Endothelial cell of umbilical vein (primary cell): ENCODE measurements around the gene SCYL3. TPM values are rescaled to one million over a fixed set of nuclear protein-coding genes. Genes with fewer than 3 reads are reported as not detected.
A peak's percentile ranks its signal among the peaks of the same experiment; 100 is the strongest.

Experiments
- BruUV-seq: library from RNA; stranded (reverse); fragments of 400-500 nt; replicated peaks from 2 replicates; lab custom pipeline; 2021; lab: Mats Ljungman, UMichigan
- CTCF ChIA-PET: fragments of 300-600, 350-600 bp; sonication (Branson Sonifier 250); formaldehyde crosslinking; loops from one replicate; lab custom pipeline; 2021; ENCODE audit warnings: antibody characterized with exemption, inconsistent platforms; lab: Charles Lee
- POLR2A ChIA-PET: fragments of 300-600, 350-600 bp; sonication (Branson Sonifier 250); formaldehyde crosslinking; loops from one replicate; lab custom pipeline; 2021; ENCODE audit warnings: antibody characterized with exemption, inconsistent platforms; lab: Charles Lee
- DNase-seq: peaks from one replicate; pipeline ENCODE4 v3.0.0-alpha.2; 2011; ENCODE audit warnings: low read depth, low spot score
- FAIRE-seq: peaks from 2 replicates; lab custom pipeline; 2011; peaks lifted over from hg19 to GRCh38; lab: Jason Lieb, UNC
- H2AFZ ChIP-seq: 2 replicates; pipeline ENCODE4 v1.6.0; 2012; ENCODE audit warnings: low read depth, low read length, control low read depth, inconsistent platforms
- H3K27ac ChIP-seq: 2 replicates; pipeline ENCODE4 v1.5.1; 2011; ENCODE audit warnings: low read depth, mild to moderate bottlenecking, control low read depth, low read length, moderate library complexity; ENCODE audit not compliant: insufficient read depth
- H3K27me3 ChIP-seq, 2 experiments: 2 replicates each; pipeline versions ENCODE4 v1.6.0 to v1.6.1; 2011; ENCODE audit warnings: low read length in 2 of 2, mixed read lengths in 1 of 2; ENCODE audit not compliant: control insufficient read depth in 2 of 2, insufficient read depth in 2 of 2
- H3K36me3 ChIP-seq, 2 experiments: 2 replicates in 1 of 2; 3 replicates in 1 of 2; pipeline ENCODE4 v1.5.1; 2011; ENCODE audit warnings: low read length in 2 of 2, mild to moderate bottlenecking in 1 of 2, moderate library complexity in 1 of 2; ENCODE audit not compliant: control insufficient read depth in 2 of 2, insufficient read depth in 2 of 2; ENCODE audit errors: extremely low read depth in 1 of 2
- H3K4me1 ChIP-seq: 3 replicates; pipeline ENCODE4 v1.5.1; 2011; ENCODE audit warnings: mild to moderate bottlenecking, low read length; ENCODE audit not compliant: control insufficient read depth, insufficient read depth; ENCODE audit errors: extremely low read depth
- H3K4me2 ChIP-seq: 2 replicates; pipeline ENCODE4 v1.6.1; 2011; ENCODE audit warnings: low read length, control low read depth, mixed read lengths; ENCODE audit not compliant: insufficient read depth
- H3K4me3 ChIP-seq, 3 experiments: fragments of 200-600 bp in 1 of 3; sonication (generic), shearing (Covaris generic) in 1 of 3; replicated peaks in 1 of 3; 2 replicates each; pipeline ENCODE4 v1.5.1; 2011 to 2016; ENCODE audit warnings: control low read depth in 3 of 3, low read length in 3 of 3, mild to moderate bottlenecking in 2 of 3, inconsistent platforms in 1 of 3, low read depth in 1 of 3, moderate library complexity in 1 of 3; ENCODE audit not compliant: insufficient read depth in 1 of 3
- H3K79me2 ChIP-seq: 2 replicates; pipeline ENCODE4 v1.6.0; 2012; ENCODE audit warnings: low read length, inconsistent platforms; ENCODE audit not compliant: control insufficient read depth, insufficient read depth
- H3K9ac ChIP-seq: replicated peaks from 2 replicates; pipeline ENCODE3; 2011; ENCODE audit warnings: low read length, control low read depth; ENCODE audit not compliant: insufficient read depth; ENCODE audit errors: extremely low read depth
- H3K9me1 ChIP-seq: replicated peaks from 3 replicates; pipeline ENCODE4 v1.6.0; 2011; ENCODE audit warnings: mild to moderate bottlenecking, low read length; ENCODE audit not compliant: control insufficient read depth, insufficient read depth; ENCODE audit errors: extremely low read depth
- H3K9me3 ChIP-seq: replicated peaks from 2 replicates; pipeline ENCODE4 v1.5.1; 2012; ENCODE audit warnings: low read length, inconsistent platforms; ENCODE audit not compliant: control insufficient read depth, insufficient read depth
- H4K20me1 ChIP-seq: replicated peaks from 2 replicates; pipeline ENCODE3; 2011; ENCODE audit warnings: mild to moderate bottlenecking, low read length; ENCODE audit not compliant: control insufficient read depth, insufficient read depth; ENCODE audit errors: extremely low read depth
- EZH2 ChIP-seq: IDR thresholded peaks from 2 replicates; pipeline ENCODE4 v1.6.1; 2012; ENCODE audit warnings: borderline replicate concordance, low read depth, mild to moderate bottlenecking, moderate library complexity, low read length, inconsistent platforms; ENCODE audit not compliant: severe bottlenecking
- FOS ChIP-seq: IDR thresholded peaks from 2 replicates; pipeline ENCODE4 v1.6.1; 2011; ENCODE audit warnings: mild to moderate bottlenecking, low read length, moderate library complexity, borderline replicate concordance; ENCODE audit not compliant: insufficient read depth
- GATA2 ChIP-seq: IDR thresholded peaks from 2 replicates; pipeline ENCODE4 v1.7.0; 2011; ENCODE audit warnings: low read depth, mild to moderate bottlenecking, moderate library complexity, mixed read lengths, low read length; ENCODE audit not compliant: insufficient read length, insufficient read depth
- MYC ChIP-seq: IDR thresholded peaks from one replicate; pipeline ENCODE4 v1.6.1; 2011; ENCODE audit warnings: mild to moderate bottlenecking, low read depth, low read length
- POLR2A ChIP-seq: IDR thresholded peaks from 2 replicates; pipeline ENCODE4 v1.6.1; 2012; ENCODE audit warnings: low read depth, mild to moderate bottlenecking, control low read depth, low read length
- dilution Hi-C: fragments of 300-500 bp; cut with MboI; formaldehyde crosslinking; loops from one replicate; pipeline ENCODE4 v1.15.0; 2019; ENCODE audit warnings: low sequenced_read_pairs; ENCODE audit not compliant: extremely low pct_ligation_motif_present
- intact Hi-C: fragments of 100-400 bp; cut with micrococcal nuclease; formaldehyde crosslinking; loops from one replicate; pipeline ENCODE4 v1.10.0; 2022
- polyA plus RNA-seq, 4 experiments: library from polyadenylated mRNA; depleted of rRNA in 3 of 4; stranded (reverse) in 3 of 4; unstranded in 1 of 4; fragments of >200 nt; gene quantifications; 2 replicates each; pipeline versions ENCODE4 v1.2.1 to v1.2.3, GENCODE V29; 2011 to 2012; ENCODE audit warnings: missing spikeins in 1 of 4
- total RNA-seq: library from RNA; stranded (reverse); gene quantifications from 2 replicates; pipeline ENCODE4 v1.2.3, GENCODE V29; 2021
- TF ChIP-seq, protein P1 (sequence below): IDR thresholded peaks from 2 replicates; pipeline ENCODE4 v1.6.1; 2011; ENCODE audit not compliant: insufficient read depth, insufficient read length

SCYL3 gene
- total and polyA plus RNA-seq, 2 donors (not counting 3 experiments of a cell fraction or from before 2014, with no cell fraction given): 3.3 to 6.2 TPM

GRCh38 chr1:169896013-169896412 is 2.3 kb upstream of the SCYL3 start:
- DNase-seq (no peak), FAIRE-seq (no peak)
- CTCF ChIA-PET: interaction anchor here (1.0 to 2.2 kb wide), 3 partner anchors 11 to 179 kb away, joined by 3 to 7 read pairs (median 5); partner anchors contain the start of gene KIFAP3
- Histone ChIP-seq H2AFZ (no peak overlapping the region), H3K9me3 (no peaks in the 10 kb centered on the region), H4K20me1 (no peaks in the 10 kb centered on the region), H3K9me1 (no peaks in the 10 kb centered on the region), H3K79me2 (peaks cover 17% of the 10 kb centered on the region), H3K27ac (no peak overlapping the region), H3K4me2 (no peak overlapping the region), H3K27me3 (peaks cover 22 to 38% of the 10 kb centered on the region in 2 experiments), H3K4me1 (peaks cover 16% of the 10 kb centered on the region), H3K4me3 (no peak overlapping the region), H3K36me3 (no peaks in the 10 kb centered on the region), H3K9ac (no peak overlapping the region)
- no peak for TF ChIP-seq FOS
- no peak for TF ChIP-seq EZH2
- TF ChIP-seq MYC: no peak
- no peak for TF ChIP-seq GATA2
- TF ChIP-seq, protein P1, sequence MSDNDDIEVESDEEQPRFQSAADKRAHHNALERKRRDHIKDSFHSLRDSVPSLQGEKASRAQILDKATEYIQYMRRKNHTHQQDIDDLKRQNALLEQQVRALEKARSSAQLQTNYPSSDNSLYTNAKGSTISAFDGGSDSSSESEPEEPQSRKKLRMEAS: no peak
- POLR2A ChIA-PET: no interaction called here
- intact Hi-C loops (no loop called here), dilution Hi-C loops (no loop called here)
- no TSS peak for BruUV-seq

- dilution Hi-C loops: no loop called here
- intact Hi-C loops: loop anchor here (1.0 to 5.0 kb wide), 5 partner anchors 48 to 787 kb away; partner anchors contain the start of genes ATP1B1, GORAB and KIFAP3
- H3K4me1 ChIP-seq: peaks cover 16% of the 10 kb centered on the region
- no peaks in the 10 kb centered on the region for H3K36me3 ChIP-seq
- peaks cover 18 to 26% of the 10 kb centered on the region in 2 experiments for H3K27me3 ChIP-seq
- H3K79me2 ChIP-seq: peaks cover 21% of the 10 kb centered on the region
- no peak for TF ChIP-seq FOS
- no peak for TF ChIP-seq EZH2
- peak; percentile 16 for TF ChIP-seq POLR2A
- peak overlapping the region; percentile 91 for H3K4me2 ChIP-seq
- DNase-seq: no peak
- CTCF ChIA-PET: interaction anchor here (0.7 to 2.4 kb wide), 5 partner anchors 12 to 795 kb away, joined by 3 to 5 read pairs (median 4); no protein-coding TSS in a partner anchor
- peak overlapping the region; percentile 9 to 86 (median 22) for H3K4me3 ChIP-seq
- H3K9me1 ChIP-seq: no peaks in the 10 kb centered on the region
- POLR2A ChIA-PET: no interaction called here
- peak overlapping the region; percentile 95 for H2AFZ ChIP-seq
- no peaks in the 10 kb centered on the region for H4K20me1 ChIP-seq
- peak overlapping the region; percentile 100 for H3K27ac ChIP-seq
- peak overlapping the region; percentile 99 for H3K9ac ChIP-seq
- TSS peak; percentile 85 for BruUV-seq
- no peak for FAIRE-seq
- no peaks in the 10 kb centered on the region for H3K9me3 ChIP-seq
Measured at GRCh38 chr1:169894424-169895145, 889 bp upstream of the SCYL3 start.
